ENCODE results near the gene CDKN2D.

The CDKN2D gene

GRCh38 chr19:10568826-10569651 is at the start of gene CDKN2D:
TSS of gene CDKN2D (minus strand) at chr19:10568979. CDS start at chr19:10568653, 326 bp downstream.
- peak within 1 kb of the TSS; percentile 64 for H3K4me3 ChIP-seq (ENCODE audit: low read length)
- no peak for TF ChIP-seq ZNF274 (IDR thresholded peaks at IDR 0.05; ENCODE audit: low read depth, low read length)

DNA sequence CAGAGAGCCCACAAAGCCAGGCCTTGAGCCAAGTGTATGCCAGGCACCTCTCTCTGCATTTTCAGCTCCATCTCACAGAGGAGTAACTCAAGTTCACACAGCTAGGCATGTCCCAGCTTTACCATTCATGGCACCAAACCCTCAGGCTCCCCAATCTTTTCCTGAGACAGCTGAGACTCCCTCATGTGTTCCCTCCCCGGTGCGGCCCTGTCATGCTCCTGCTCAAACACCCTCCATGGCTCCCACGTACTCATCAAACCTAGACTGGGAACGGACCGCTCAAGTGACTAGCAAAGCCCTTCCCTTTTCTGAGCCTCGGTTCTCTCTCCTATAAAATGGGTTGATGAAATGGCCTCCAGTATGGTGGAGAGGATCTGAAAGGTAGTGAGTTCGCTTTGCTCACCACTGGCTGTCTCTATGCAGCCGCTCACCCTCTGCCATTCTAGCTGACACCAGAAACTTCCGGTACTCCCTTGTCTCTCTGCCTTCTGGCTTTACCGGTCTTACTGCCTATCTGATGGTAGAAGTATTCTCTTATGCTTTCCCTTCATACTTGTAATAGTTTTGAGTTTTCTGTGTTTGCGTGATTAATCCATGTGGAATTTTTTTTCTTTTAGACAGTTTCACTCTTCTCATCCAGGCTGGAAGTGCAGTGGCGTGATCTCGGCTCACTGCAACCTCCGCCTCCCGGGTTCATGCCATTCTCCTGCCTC is 48.8 kb upstream of the CDKN2D start:
- H3K4me3 ChIP-seq (ENCODE audit: low read length): no peak overlapping the region

DNA sequence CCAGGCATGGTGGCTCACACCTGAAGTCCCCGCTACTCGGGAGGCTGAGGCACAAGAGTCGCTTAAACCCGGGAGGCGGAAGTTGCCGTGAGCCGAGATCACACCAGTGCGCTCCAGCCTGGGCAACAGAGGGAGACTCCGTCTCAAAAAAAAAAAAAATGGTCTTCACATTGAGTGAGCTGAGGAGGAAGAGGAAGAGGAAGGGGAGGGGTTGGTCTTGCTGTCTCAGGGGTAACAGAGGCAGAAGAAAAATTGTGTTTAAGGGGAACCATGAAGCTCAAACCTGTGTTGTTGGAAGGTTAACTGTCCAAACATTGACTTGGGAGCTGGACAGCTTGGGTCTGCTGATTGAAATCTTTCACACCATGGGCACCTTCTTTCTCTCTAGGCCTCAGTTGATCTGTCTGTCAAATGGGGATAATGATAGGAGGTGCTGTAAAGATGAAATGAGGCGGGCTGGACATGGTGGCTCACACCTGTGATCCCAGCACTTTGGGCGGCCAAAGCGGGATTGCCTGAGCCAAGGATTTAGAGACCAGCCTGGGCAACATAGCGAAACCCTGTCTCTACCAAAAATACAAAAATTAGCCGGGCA is 46.7 kb upstream of the CDKN2D start:
- TF ChIP-seq ZNF274 (IDR thresholded peaks at IDR 0.05; ENCODE audit: low read depth, low read length): no peak
- H3K4me3 ChIP-seq (ENCODE audit: low read length): no peak overlapping the region

More for the DNA sequence above, 48.8 kb upstream of the CDKN2D start:
- no peak for TF ChIP-seq ZNF274 (IDR thresholded peaks at IDR 0.05; ENCODE audit: low read depth, low read length)

DNA sequence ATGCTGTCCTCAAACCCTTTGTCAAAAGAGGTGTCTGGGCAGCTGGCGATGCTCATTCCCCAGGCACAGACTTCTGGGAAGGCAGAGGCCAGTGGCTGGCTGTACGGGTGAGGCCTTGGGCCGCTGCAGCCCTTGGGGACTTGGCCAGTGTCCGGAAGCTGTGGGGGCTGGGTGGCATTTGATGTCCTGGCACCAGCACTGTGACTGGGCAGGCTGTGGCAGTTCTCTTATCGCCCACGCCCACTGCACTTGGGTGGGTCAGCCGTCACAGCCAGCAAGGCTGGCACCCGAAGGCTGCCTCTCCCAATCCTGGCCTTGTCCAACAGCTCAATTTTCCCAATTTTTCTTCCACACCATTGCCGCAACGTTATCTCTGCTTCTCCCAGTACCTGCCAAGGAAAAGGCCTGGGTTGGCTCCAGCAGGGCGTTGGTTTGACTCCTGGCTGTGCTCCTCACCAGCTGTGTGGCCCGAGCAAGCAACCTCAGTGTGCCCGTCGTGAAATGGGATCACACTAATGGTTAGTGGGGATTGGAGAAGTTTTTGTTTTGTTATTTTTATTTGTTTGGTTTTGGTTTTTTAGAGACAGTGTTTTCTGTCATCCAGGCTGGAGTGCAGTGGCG is 43.8 kb upstream of the CDKN2D start:
- no peak for TF ChIP-seq ZNF274 (IDR thresholded peaks at IDR 0.05; ENCODE audit: low read depth, low read length)
- no peak overlapping the region for H3K4me3 ChIP-seq (ENCODE audit: low read length)

DNA sequence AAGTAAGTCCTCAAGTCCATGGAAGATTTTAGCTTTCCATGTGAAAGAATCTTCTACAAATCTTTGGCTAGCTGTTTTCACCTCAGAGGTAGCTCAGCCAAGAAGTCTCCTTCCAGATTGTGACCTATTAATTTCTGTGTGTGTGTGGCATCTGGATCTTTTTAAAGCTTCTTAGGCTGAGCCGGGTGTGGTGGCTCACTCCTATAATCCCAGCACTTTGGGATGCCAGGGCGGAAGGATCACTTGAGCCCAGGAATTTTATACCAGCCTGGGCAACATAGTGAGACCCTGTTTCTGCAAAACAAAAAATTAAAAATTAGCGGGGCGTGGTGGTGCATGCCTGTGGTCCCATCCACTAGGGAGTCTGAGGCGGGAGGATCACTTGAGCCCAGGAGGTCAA is 43.1 kb upstream of the CDKN2D start:
- TF ChIP-seq ZNF274 (IDR thresholded peaks at IDR 0.05; ENCODE audit: low read depth, low read length): no peak
- no peak overlapping the region for H3K4me3 ChIP-seq (ENCODE audit: low read length)

GRCh38 chr19:10604460-10604980 is 35.7 kb upstream of the CDKN2D start:
- H3K4me3 ChIP-seq (ENCODE audit: low read length): peak overlapping the region; percentile 88; the same call in 1 of the 2 replicates
- no peak for TF ChIP-seq ZNF274 (IDR thresholded peaks at IDR 0.05; ENCODE audit: low read depth, low read length)

- TF ChIP-seq ZNF274 (IDR thresholded peaks at IDR 0.05; ENCODE audit: low read depth, low read length): no peak
- H3K4me3 ChIP-seq (ENCODE audit: low read length): peak overlapping the region; percentile 88
Observed at GRCh38 chr19:10603873-10604459, 35.2 kb upstream of the CDKN2D start.

- H3K4me3 ChIP-seq (ENCODE audit: low read length): peak overlapping the region; percentile 88
- TF ChIP-seq ZNF274 (IDR thresholded peaks at IDR 0.05; ENCODE audit: low read depth, low read length): no peak
Observed at GRCh38 chr19:10603084-10603872, 34.5 kb upstream of the CDKN2D start.

GRCh38 chr19:10602330-10603083 is 33.7 kb upstream of the CDKN2D start:
- TF ChIP-seq ZNF274 (IDR thresholded peaks at IDR 0.05; ENCODE audit: low read depth, low read length): no peak
- H3K4me3 ChIP-seq (ENCODE audit: low read length): peak overlapping the region; percentile 88

- TF ChIP-seq ZNF274 (IDR thresholded peaks at IDR 0.05; ENCODE audit: low read depth, low read length): no peak
- no peak overlapping the region; the same call in 1 of the 2 replicates for H3K4me3 ChIP-seq (ENCODE audit: low read length)
Observed at GRCh38 chr19:10601999-10602329, 33.2 kb upstream of the CDKN2D start.

DNA sequence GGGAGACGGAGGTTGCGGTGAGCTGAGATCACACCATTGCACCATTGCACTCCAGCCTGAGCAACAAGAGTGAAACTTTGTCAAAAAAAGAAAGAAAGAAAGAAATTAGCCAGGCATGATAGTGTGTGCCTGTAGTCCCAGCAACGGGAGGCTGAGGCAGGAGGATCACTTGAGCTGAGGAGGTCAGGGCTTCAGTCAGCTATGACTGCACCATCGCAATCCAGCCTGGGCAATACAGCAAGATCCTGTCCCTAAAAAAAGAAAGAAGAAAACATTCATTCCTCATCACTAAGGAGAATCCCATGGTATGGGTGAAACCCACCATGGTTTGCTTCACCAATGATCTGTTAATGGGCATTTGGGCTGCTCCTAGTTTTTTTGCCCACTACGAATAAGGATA is 31.4 kb upstream of the CDKN2D start:
- no peak for TF ChIP-seq ZNF274 (IDR thresholded peaks at IDR 0.05; ENCODE audit: low read depth, low read length)

GRCh38 chr19:10593820-10594637 is 25.2 kb upstream of the CDKN2D start:
- H3K4me3 ChIP-seq (ENCODE audit: low read length): no peak overlapping the region
- TF ChIP-seq ZNF274 (IDR thresholded peaks at IDR 0.05; ENCODE audit: low read depth, low read length): no peak

More for the DNA sequence above, 31.4 kb upstream of the CDKN2D start:
- H3K4me3 ChIP-seq (ENCODE audit: low read length): no peak overlapping the region
